Brain microvascular endothelial cell (primary cell): ENCODE measurements around the gene SEC61B.
A peak's percentile ranks its signal among the peaks of the same experiment; 100 is the strongest.

ENCODE experiments used
- DNase-seq: peaks from one replicate; pipeline ENCODE4 v3.0.0-alpha.2; 2020
- H3K27ac ChIP-seq: fragments of 250-450 bp; sonication (Bioruptor Pico); 2 replicates; pipeline ENCODE4 v1.5.1; 2020; ENCODE audit warnings: mild to moderate bottlenecking, moderate library complexity
- H3K27me3 ChIP-seq: fragments of 250-450 bp; sonication (Bioruptor Pico); replicated peaks from 2 replicates; pipeline ENCODE4 v1.5.1; 2020; ENCODE audit warnings: mild to moderate bottlenecking
- H3K36me3 ChIP-seq: fragments of 250-450 bp; sonication (Bioruptor Pico); replicated peaks from 2 replicates; pipeline ENCODE4 v1.5.1; 2020; ENCODE audit warnings: mild to moderate bottlenecking
- H3K4me3 ChIP-seq: 2 replicates; pipeline ENCODE4 v1.5.1; 2011; ENCODE audit warnings: low read depth, mild to moderate bottlenecking, control low read depth, low read length, moderate library complexity
- CTCF ChIP-seq: IDR thresholded peaks from 2 replicates; pipeline ENCODE4 v1.5.1; 2011; ENCODE audit warnings: low read depth, mild to moderate bottlenecking, moderate library complexity, low read length, control low read depth, inconsistent platforms; ENCODE audit errors: missing control alignments
- in situ Hi-C: cut with HindIII; loops from 2 replicates; pipeline ENCODE4 v1.10.0; 2017; ENCODE audit warnings: low sequenced_read_pairs, low pct_ligation_motif_present

SEC61B gene

GRCh38 chr9:99180199-99180598 lies 41.9 kb upstream of the SEC61B start:
- no peak overlapping the region for H3K4me3 ChIP-seq
- no peaks in the 10 kb centered on the region for H3K27me3 ChIP-seq
- H3K27ac ChIP-seq = no peak overlapping the region
- DNase-seq = no peak
- TF ChIP-seq CTCF = no peak
- H3K36me3 ChIP-seq = no peaks in the 10 kb centered on the region
- in situ Hi-C loops = no loop called here

- DNase-seq = no peak
- in situ Hi-C loops = no loop called here
- TF ChIP-seq CTCF = no peak
- H3K27ac ChIP-seq = no peak overlapping the region
- H3K4me3 ChIP-seq = no peak overlapping the region
- no peaks in the 10 kb centered on the region for H3K36me3 ChIP-seq
- H3K27me3 ChIP-seq = no peaks in the 10 kb centered on the region
These were observed 41.4 kb upstream of the SEC61B start for GRCh38 chr9:99180662-99181061.

- no peaks in the 10 kb centered on the region for H3K27me3 ChIP-seq
- in situ Hi-C loops = no loop called here
These were observed 40.9 kb upstream of the SEC61B start for GRCh38 chr9:99181206-99181605.

DNA sequence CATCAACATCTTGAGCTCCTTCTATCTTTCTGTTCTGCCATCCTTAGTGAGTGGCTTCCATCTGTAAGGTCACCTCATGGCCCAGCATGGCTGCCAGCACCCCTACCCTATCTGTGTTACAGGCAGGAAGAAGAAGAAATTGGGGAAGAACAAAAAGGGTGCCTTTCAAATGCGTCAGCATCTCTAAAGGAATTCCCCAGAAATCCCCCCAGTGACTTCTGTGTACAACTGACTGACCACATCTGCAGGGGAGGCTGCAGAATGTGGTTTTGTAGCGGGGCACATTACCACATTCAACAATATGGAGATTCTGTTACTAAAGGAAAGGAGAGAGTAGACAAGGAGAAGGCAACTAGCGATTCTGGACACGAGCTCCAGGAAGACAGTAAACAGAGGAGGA lies 40.5 kb upstream of the SEC61B start:
- TF ChIP-seq CTCF = no peak
- Histone ChIP-seq H3K36me3 (no peaks in the 10 kb centered on the region), H3K27ac (no peak overlapping the region), H3K4me3 (no peak overlapping the region), H3K27me3 (no peaks in the 10 kb centered on the region)
- in situ Hi-C loops = no loop called here
- peak; percentile 42 for DNase-seq

More at GRCh38 chr9:99181206-99181605, 40.9 kb upstream of the SEC61B start:
- H3K27ac ChIP-seq = no peak overlapping the region
- no peak overlapping the region for H3K4me3 ChIP-seq
- no peak for DNase-seq
- TF ChIP-seq CTCF = no peak
- no peaks in the 10 kb centered on the region for H3K36me3 ChIP-seq

DNA sequence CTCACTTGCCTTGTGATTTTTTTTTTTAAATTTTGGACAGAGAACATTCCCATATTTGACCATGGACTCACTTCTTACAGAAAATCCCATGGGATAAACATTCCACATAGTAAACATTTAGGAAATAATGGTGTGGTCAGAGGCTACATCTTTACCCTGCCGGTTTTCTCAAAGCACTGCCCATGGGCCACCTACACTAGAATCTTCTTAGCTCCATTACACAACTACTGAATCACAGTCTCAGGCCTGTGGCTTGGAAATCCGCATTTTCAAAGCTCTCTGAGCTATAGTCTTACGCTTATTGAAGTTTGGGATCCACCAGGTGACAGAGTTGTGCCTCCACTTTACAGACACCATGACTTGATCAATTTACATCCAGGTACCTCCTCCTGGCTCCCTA lies 39.7 kb upstream of the SEC61B start:
- Histone ChIP-seq H3K36me3 (no peaks in the 10 kb centered on the region), H3K27me3 (no peaks in the 10 kb centered on the region), H3K4me3 (no peak overlapping the region), H3K27ac (no peak overlapping the region)
- TF ChIP-seq CTCF = no peak
- no peak for DNase-seq
- in situ Hi-C loops = no loop called here

GRCh38 chr9:99183616-99184015 lies 38.5 kb upstream of the SEC61B start:
- no peak for TF ChIP-seq CTCF
- no peaks in the 10 kb centered on the region for H3K27me3 ChIP-seq
- H3K4me3 ChIP-seq = no peak overlapping the region
- in situ Hi-C loops = no loop called here
- no peak overlapping the region for H3K27ac ChIP-seq
- no peaks in the 10 kb centered on the region for H3K36me3 ChIP-seq
- DNase-seq = no peak
